ENCODE data around the gene BACH2. TPM values are rescaled to one million over a fixed set of nuclear protein-coding genes. Genes with fewer than 3 reads are reported as not detected.

BACH2 gene
- polyA plus RNA-seq, 2 of the 4 experiments (the other 2 are of a cell fraction) = 0.01 to 0.36 TPM

GRCh38 chr6:90148867-90149266 lies 147.8 kb downstream of the BACH2 start:
- no peak overlapping the region for H3K4me2 ChIP-seq
- TF ChIP-seq CEBPB (IDR thresholded peaks at IDR 0.05) (no peak), CHD4 (IDR thresholded peaks at IDR 0.05; ENCODE audit: borderline replicate concordance) (no peak), TP53 (CRISPR knock-in tag; IDR thresholded peaks at IDR 0.05) (no peak), GATA3 (IDR thresholded peaks at IDR 0.05; ENCODE audit: borderline replicate concordance) (no peak), ATOH8 (CRISPR knock-in tag; IDR thresholded peaks at IDR 0.05; ENCODE audit: low read depth) (no peak), BCL3 (IDR thresholded peaks at IDR 0.05) (no peak), REST (IDR thresholded peaks at IDR 0.05) (no peak), FOXS1 (CRISPR knock-in tag; IDR thresholded peaks at IDR 0.05) (no peak), MAX (IDR thresholded peaks at IDR 0.05) (no peak), NPAS2 (CRISPR knock-in tag; IDR thresholded peaks at IDR 0.05; ENCODE audit: borderline replicate concordance) (no peak), BHLHE40 (IDR thresholded peaks at IDR 0.05; ENCODE audit: low read depth, low read length) (no peak), RARB (CRISPR knock-in tag; IDR thresholded peaks at IDR 0.05) (no peak), CHD2 (IDR thresholded peaks at IDR 0.05; ENCODE audit: low read length, partially characterized antibody) (no peak), JUNB (IDR thresholded peaks at IDR 0.05) (no peak)
- TF ChIP-seq, protein P1, sequence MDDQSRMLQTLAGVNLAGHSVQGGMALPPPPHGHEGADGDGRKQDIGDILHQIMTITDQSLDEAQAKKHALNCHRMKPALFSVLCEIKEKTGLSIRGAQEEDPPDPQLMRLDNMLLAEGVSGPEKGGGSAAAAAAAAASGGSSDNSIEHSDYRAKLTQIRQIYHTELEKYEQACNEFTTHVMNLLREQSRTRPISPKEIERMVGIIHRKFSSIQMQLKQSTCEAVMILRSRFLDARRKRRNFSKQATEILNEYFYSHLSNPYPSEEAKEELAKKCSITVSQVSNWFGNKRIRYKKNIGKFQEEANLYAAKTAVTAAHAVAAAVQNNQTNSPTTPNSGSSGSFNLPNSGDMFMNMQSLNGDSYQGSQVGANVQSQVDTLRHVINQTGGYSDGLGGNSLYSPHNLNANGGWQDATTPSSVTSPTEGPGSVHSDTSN (IDR thresholded peaks at IDR 0.05) = no peak
- H3K9me3 ChIP-seq = no peaks in the 10 kb centered on the region
- CTCF ChIA-PET = interaction anchor here (0.9 kb wide), 1 partner anchor 208 kb away, joined by 3 read pairs; no protein-coding TSS in a partner anchor
- POLR2A ChIA-PET = no interaction called here
- H3K4me1 ChIP-seq = no peaks in the 10 kb centered on the region
- WGBS (ENCODE audit: missing lambda C conversion rate) = 62% methylated on average over 5 of the region's 5 CpGs
- DNase-seq (ENCODE audit: low read depth in 1 of 2, low spot score in 1 of 2) (no peak), ATAC-seq (no peak), FAIRE-seq (no peak)
- H3K27ac ChIP-seq = no peak overlapping the region
- no peak overlapping the region for H3K4me3 ChIP-seq

- TF ChIP-seq MYC (IDR thresholded peaks at IDR 0.05; ENCODE audit: borderline replicate concordance, low read length) (no peak), ZC3H11A (IDR thresholded peaks at IDR 0.05) (no peak), TFCP2L1 (CRISPR knock-in tag; IDR thresholded peaks at IDR 0.05) (no peak)
- no peaks in the 10 kb centered on the region for H3K4me1 ChIP-seq
- no peak overlapping the region for H3K27ac ChIP-seq
- 56% methylated on average over 13 of the region's 13 CpGs for WGBS (ENCODE audit: missing lambda C conversion rate)
- no peaks in the 10 kb centered on the region for H3K9me3 ChIP-seq
- no peak for ATAC-seq
- FAIRE-seq = no peak
- no peak overlapping the region for H3K4me3 ChIP-seq
- no peak for DNase-seq (ENCODE audit: low read depth in 1 of 2, low spot score in 1 of 2)
- no peak overlapping the region for H3K4me2 ChIP-seq
- CTCF ChIA-PET = no interaction called here
- POLR2A ChIA-PET = no interaction called here
Observed at GRCh38 chr6:90146921-90147649, 149.6 kb downstream of the BACH2 start.
